T-helper 2 cell (primary cell): Measurements from ENCODE around the gene IGHMBP2.
A peak's percentile ranks its signal among the peaks of the same experiment; 100 is the strongest.
"Not testable (repeated sequence)": the region's sequence is repeated elsewhere in the genome, so short reads cannot be mapped to it uniquely, and the experiment has no call there.

Experiments
- DNase-seq, 5 experiments: peaks; one replicate each; pipeline versions ENCODE4 v3.0.0 to v3.0.0-alpha.2; 2012 to 2022
- total RNA-seq, 2 donors: gene quantifications; one replicate each; lab custom pipeline; 2026; lab: John Stamatoyannopoulos, UW

Gene IGHMBP2
- 29.3 to 30.9 reads per million in 2 donors for total RNA-seq

DNA sequence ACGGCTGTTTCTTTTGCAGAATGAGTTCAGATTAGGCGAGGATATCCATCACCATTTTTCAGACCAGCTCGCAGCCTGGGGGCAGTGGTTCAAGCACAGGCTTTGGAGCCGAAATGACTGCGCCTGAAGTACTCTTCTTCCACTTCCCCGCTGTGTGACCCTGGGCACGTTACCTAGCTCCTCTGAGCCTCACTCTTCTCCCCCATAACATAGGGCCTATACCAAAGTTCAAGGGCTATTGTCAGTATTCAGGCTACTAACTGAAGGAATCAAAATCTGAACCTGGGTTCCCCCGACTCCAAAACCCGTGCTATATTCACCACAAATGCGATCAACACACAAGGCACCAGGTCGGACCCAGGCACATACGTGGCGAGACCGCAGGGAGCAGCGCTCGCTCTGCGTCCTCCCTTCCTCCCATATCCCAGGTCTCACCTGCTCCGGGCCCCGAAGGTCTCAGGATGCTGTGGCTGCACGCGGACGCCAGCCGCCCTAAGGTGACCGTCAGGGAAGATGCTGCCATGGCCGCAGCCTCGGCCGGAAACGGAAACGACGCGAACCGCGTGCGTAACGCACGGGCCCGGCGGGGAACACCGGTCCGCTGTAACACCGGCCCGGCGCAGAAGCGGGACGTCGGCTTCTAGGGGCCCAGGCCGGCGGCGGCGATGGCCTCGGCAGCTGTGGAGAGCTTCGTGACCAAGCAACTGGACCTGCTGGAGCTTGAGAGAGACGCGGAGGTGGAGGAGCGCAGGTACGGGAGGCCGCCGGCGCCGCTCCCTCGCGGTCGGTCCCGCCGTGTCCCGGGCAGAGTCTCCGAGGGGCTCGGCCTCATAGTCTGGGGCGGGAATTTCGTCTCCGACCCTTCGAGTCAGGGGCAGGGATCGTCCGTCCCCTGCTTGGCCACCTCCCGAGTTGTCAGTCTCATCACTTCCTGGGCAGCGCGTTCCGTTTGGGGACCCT lies at the start of gene IGHMBP2, which contains the start of gene MRPL21:
TSS of gene IGHMBP2 (plus strand) at position 604 of the 960 bp plus-strand sequence. CDS start at position 666, 62 bp downstream.
TSS of gene MRPL21 (minus strand) at position 545 of the 960 bp plus-strand sequence. CDS start at position 523, 22 bp downstream.
- DNase-seq, result peak; percentile 60 to 90 (median 74)

DNA sequence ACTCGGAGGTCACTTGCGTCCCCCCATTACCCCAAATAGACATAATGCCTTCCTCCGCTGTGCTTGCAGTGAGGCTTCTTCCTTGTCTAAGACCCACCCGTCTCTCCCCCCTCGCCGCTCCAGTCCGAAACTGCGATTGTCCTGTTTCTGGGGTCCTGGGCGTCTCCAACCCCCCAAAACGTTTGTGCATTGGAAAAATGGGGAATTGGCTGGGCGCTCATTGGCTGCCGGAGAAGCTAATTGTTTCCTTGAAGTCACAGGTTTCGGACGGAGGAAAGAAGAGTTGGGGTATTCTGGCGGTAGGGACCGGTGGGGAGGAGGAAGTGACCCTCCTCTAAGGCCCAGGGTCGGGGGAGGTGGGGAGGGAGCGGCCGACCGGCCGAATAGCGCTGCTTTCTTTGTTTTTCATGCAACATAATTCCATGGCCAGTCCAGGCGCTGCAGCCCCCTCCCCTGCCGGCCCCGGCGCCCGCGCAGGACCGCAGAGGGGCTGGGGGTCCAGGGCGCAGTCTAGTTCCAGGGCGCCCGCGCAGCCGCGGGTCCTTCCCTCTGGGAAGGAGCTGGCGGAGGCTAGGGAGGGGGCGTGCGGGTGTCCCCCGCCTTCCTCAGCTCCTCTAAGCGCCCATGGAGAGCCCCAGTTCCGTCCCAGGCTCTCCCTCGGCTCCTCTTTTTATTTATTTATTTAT lies 49.3 kb upstream of the IGHMBP2 start:
- DNase-seq, result no peak

DNA sequence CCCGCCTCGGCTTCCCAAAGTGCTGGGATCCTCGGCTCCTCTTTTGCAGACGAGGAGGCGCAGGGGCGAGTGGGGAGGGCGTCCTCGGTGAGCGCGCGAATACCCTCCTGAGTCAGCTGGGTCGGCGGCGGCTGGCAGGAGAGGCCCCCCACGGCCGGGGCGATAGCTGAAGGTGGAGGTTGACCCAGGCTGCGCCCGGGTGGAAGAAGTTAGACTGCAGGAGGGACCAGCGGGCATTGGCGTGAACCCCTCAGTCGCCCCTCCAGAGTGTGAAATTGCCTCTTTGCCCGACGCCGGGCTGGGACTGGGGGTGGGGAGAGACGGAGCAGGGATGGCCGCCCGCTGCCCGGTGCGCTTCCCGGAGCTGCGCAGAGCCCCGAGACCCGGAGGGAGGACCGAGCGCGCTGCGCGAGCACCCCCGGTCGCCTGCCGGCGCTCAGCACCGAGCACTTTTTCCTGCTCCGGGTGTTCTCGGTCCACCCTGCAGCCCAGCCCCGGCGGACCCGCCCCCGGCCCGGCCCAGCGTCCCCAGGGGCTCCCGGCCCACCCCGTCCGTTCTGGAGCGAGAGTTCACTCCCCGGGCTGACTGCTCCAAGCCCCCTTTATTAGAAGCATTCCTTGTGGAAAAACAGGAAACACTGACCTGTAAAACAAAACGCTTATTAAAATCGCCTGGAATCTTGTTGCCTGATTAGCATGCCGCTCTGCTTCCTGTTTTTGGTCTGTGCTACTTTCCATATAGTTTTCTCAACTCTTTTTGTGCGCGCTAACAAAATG lies 48.3 kb upstream of the IGHMBP2 start:
- no peak for DNase-seq

DNA sequence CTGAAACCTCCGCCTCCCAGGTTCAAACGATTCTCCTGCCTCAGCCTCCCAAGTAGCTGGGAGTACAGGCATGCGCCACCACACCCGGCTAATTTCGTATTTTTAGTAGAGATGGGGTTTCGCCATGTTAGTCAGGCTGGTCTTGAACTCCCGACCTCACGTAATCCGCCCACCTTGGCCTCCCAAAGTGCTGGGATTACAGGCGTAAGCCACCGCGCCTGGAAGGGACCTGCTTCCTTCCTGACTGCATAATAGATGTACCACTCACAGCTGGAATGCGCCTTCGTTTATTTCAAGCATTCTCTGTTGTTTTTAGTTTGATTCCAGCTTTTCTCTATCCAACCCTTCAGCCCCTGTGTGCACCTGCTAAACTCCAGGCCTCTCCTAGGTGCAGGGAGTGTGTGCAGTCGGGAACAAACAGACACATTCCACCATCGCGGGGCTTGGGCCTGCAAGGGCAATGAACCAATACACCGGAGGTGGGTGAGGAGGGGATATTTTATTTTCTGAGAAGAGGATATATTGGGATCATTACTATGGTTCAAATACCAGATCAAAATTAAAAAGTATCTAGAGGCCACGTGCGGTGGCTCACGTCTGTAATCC lies 47.2 kb upstream of the IGHMBP2 start:
- DNase-seq, result not testable (repeated sequence)

DNA sequence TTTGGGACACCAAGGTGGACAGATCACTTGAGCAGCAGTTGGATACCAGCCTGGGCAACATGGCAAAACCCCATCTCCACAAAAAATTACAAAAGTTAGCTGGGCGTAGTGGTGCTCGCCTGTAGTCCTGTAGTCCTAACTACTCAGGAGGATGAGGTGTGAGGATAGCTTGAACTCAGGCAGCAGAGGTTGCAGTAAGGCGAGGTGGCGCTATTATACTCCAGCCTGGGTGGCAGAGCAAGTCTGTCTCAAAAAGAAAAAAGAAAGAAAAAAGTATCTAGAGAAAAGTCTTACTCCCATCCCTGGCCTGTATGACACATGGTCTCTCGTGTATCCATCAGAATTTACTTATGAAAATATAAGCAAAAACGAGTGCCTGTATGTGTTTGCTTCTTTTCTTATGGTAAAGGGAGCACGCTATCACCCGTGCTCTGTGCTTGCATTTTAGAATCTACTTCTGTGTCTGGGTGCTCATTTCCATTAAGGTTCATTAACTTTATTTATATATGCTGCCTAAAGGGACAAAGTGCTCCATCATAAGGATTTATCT lies 46.6 kb upstream of the IGHMBP2 start:
- DNase-seq, result no peak

DNA sequence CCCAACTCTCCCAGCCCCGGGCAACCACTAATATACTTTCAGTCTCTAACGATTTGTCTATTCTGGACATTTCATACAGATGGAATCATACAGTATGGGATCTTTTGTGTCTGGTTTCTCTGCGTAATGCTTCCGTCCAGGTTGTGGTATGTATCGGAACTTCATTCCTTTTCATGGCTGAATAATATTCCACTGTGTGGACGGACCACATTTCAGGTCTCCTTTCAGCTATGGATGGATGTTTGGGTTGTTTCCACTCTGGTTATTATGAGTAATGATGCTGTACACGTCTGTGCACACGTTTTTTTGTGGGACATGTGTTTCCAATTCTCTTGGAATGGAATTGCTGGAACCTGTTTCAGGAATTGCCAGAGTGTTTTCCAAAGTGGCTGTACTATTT lies 44.6 kb upstream of the IGHMBP2 start:
- DNase-seq, result no peak

DNA sequence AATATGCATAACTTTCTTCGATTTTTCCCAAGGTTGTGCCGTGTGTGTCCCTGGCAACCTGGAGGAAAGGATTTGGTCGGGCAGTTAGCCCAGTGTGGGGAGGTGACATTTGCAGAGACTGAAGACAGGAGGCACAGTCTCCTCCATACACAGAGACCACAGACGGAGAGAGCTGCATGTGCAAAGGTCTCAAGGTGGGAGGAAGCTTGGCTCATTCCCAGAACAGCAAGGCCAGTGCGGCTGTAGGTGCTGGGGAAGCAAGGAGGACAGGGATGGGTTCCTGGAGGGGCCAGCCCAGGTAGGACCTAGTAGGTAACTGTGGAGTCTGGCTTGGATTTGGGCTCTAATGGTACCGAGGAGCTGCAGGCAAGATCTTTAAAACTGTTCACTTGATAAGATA lies 41.3 kb upstream of the IGHMBP2 start:
- no peak for DNase-seq

DNA sequence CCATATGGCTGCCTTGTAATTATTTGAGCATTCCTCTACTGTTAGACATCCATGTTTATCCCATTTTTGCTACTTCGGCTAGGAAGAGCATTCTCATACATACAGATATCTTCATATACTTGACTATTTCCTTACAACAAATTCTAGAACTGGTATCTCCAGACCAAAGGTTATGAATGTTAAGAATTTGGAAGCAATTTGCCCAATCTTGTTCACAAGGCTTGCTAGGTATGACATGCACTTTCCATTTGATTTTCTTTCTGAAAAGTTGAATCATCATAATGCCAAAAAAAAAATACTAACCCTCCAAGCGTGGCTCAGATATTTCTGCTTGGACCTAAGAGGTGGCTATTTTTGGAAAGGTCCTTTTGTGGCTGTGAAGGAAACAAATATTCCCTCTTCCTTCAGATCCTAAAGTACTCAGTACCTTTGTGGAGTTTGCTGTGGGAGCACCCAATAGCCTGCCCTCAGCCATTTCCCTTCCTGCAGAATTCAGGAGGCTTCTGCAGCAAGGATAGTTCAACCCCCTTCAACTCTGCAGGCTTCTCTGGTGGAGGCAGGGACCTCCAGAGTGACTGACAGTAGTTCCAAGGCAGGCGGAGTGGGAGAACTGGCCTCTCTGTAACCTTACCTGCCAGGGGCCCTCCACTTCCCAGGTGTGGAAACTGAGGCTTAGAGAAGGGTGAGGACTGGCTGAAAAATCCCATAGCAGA lies 40.0 kb upstream of the IGHMBP2 start:
- DNase-seq, result no peak

DNA sequence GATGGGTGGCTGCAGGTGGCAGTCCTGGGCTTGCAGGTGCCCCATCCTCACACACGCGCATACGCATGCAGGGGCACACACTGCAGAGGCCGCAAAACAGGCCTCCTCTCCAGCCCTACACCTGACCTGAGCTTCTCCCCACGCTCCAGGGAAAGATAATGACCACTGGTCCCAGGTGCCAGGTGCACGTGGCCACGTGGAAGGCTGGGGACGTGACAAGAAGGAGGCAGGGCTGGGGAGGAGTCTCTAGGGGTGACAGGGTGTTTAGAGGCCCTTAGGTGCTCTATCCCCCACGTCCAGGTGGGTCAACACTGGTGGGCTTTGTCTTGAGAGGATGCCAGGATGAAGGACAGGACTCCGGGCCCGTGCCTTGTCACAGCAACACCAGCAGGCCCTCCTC lies 38.5 kb upstream of the IGHMBP2 start:
- no peak for DNase-seq

DNA sequence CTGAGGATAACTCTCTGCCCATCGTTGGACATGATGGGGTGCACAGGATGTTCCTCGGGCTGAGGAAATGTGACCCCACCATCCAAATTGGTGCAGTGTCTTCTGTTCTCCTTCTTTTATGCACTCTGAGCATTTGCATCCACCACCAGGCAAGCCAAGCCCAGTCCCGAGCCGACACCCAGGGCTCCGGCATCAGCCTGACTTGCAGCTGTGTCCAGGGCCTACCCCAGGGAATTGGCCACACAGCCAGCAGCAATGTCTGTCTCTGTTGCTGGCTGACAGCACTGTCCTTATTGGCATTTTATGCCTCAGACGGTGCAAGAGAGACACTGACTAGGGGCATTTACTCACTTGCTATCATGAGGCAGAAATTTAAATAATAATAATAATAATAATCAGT lies 36.6 kb upstream of the IGHMBP2 start:
- no peak for DNase-seq

DNA sequence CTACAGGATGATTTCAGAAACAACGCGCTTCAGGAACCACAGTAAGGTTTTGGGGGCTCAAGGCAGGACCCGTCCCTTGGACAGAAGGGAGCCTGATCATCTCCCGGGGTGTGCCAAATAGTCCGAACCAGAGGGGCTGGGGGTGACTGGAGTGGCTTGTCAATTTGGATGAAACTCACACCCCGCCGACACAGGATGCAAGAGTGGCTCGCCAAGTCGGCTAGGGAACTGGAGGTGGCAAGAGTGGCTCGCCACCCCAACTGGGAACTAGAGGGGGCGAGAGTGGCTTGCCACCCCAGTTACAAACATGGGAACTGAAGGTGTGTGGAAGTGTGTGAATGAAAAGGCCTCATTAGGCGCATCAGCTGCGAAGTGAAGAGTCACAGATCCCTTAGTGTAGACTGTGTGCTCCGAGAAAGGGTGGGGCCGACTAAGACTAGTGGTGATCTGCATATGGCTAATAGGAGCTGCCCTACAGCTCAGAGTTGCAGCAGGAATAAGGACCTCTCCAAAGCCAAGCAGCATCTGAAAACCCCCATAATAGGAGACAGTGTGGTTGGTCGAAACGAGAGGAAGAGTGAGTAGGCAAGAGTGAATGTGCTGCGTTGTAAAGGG lies 35.4 kb upstream of the IGHMBP2 start:
- DNase-seq, result no peak

DNA sequence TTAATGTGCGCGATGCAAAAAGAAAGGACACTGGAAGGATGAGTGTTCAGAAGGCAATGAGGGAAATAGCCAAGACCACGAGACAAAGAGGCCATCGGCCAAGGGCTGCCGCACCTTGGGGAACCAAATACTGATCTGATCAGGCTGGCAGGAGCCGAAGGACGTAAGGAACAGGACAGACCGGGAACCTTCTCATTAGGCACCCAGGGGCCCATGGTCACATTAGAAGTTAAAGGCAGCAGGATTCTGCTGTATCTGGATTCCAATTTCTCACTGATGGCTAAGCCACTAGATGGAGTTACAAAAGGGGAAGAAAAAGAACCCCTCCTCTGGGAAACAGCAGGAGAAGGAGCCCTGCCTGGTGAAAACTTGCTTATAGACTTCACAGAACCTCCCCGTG lies 33.2 kb upstream of the IGHMBP2 start:
- no peak for DNase-seq

DNA sequence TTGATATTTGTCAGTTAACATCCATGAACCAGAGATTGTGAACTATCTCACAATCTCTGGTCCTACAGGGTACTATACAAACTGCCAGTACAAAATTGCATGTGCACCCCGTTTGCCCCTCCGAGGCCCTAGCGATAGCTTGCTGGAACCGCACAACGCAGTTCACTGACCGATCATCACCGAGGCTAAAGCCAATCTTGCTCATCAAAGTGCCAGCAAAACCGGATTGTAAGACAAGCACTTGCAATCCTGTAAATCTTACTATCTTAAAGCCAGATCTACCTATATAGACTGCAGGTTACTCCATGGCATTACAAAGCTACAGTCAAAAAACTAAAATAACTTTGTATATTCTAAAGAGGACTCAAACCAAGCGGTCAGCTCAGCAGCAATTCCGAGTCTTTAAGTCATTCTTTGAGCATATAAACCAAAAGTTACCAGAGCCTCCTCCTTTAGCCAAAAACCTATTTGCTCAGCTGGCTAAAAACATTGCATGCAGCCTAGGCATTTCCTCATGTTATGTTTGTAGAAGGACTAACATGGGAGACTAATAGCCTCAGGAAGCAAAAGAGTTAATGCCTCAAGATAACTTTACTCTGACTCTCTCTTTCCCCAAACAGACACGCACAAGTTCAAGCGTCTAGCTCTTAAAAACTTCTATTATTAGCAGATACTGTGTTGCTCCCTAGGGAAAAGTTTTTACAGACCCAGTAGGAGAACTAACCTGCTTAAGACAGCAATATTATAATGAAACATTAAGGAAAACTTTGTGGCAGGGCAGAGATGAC lies 31.3 kb upstream of the IGHMBP2 start:
- DNase-seq, result no peak

DNA sequence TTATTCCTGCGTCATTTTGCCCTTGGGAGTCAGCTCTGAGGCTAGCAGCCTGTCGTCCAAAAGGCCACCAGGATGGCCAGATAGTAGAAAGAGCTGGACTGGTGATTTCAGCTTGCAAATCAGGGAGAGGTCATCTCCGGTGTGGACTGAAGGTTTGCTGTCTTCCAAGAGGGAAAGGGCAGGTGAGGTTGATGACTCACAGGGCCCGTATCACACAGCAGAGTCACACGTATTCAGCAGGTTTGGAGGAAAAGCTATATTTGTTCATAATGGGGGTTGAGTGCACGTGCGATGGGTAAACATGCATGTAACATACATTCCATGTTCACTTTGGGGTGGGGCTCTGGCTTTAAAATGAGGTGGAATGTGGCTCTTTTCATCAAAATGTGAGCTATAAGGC lies 25.7 kb upstream of the IGHMBP2 start:
- no peak for DNase-seq

DNA sequence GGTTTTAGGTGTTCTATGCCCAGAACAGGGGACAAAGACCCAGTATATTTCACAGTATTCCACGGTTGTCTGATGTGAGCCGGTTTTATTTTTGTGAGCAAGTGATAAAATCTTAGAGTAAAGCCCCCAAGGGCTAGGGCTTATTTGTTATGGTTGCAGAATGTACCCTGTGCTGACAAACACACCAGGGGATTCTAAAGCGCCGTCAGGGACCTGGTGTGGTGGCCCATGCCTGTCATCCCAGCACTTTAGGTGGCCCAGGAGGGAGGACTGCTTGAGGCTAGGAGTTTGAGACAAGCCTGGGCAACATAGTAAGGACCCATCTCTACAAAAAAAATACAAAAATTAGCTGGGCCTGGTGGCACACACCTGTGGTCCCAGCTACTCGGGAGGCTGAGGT lies 22.8 kb upstream of the IGHMBP2 start:
- DNase-seq, result no peak

DNA sequence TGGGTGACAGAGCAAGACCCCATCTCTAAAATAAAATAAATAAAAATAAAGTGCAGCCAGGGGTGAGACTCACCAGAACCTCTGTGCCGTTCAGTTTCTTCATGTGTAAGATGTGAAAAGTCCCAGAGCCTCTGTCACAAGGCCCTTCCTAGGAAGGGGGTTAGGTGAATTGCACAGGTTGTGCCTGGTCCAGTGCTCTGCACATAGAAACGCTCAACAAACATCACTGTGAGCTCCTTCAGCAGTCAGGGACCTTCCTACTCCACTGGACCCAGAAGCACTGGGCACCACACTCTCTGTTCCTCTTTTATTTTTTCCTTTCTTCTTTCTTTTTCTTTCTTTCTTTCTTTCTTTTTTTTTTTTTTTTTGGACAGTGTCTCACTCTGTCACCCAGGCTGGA lies 22.4 kb upstream of the IGHMBP2 start:
- DNase-seq, result no peak

DNA sequence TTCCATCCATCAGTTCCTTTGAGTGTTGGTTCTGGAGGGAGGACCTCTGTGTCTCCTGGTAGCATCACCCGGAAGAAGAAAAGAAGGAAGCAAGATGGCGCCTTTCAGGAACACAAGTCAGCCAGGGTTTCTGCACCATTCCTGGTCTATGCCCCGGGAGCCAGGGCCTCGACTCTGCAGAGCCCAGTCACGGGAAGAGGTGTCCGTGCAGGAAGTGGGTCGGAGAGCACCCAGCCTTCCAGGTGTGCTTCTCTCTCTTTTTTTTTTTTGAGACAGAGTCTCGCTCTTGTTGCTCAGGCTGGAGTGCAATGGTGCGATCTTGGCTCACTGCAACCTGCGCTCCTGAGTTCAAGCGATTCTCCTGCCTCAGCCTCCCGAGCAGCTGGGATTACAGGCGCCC lies 21.3 kb upstream of the IGHMBP2 start:
- DNase-seq, result no peak

DNA sequence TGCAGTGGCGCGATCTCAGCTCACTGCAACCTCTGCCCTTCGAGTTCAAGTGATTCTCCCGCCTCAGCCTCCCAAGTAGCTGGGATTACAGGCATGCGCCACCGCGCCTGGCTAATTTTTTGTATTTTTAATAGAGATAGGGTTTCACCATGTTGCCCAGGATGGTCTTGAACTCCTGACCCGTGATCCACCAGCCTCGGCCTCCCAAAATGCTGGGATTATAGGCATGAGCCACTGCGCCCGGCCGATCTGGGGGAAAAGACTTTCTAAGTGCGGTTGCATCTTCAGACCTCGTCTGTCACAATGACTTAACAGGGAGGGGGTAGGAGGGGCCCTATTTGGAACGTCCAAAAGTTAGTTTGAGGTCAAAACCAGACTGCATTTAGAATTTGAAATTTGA lies 18.9 kb upstream of the IGHMBP2 start:
- DNase-seq, result not testable (repeated sequence)

DNA sequence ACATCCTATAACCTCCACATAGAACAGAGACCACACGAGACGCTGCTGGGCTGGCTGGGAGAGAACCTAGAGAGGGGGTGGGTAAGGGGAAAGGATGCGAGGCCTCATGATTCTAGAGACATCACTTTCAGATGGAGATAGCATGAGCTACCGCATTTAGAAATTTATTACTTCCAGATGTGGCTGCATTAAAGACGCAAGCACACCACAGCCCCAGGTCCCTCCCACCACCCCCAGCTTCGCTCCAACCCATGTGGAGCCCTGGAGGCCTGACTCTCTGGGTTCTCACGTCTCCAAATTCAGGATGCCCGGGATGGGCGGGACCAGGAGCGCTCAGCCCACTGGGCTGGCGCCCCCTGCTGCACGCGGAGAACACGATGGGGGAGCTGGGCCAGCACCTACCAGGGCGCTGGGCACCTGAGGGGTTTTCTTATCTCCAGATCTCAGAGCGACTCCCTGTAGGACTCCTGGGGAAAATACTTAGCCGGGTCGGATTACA lies 13.7 kb upstream of the IGHMBP2 start:
- DNase-seq, result no peak
